ENCODE results near the gene MBD5.

DNA sequence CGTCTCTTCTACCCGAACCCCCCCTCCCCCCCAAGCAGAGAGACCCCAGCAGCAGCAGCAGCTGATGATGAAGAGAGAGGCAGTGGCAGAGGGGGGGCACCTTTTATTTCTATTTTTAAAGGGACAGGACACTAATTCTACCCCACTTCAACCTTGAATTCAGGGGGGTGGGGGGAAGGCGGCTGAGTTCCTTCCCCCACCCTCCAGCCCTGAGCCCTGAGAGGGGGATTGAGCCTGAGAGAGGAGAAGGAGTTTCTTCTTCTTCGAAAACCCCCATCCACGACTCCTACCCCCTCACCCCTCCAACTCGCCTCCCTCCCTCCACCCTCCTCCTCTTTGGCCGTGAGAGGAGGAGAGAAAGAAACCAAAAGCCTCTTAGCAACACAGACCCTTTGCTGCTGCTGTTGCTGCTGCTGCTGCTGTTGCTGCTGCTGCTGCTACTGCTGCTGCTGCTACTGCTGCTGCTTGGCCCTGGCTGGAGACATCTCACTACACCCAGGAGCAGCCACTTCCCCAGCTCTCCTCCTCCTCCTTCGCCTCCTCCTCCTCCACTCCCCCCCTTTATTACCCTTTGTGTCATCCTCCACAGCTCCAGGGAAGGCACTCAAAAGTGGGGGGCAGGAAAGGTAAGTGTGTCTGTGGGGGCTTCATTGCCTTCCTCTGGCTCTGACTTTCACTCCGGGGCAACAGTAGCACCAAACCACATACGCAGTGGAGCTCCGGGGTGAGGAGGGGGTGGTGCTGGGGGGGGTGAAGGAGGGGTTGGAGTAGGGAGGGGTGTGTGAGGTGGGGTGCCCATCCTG lies at the start of gene MBD5:
- no peak for TF ChIP-seq GATA3 (IDR thresholded peaks at IDR 0.05; ENCODE audit: low read depth, low read length)
- TF ChIP-seq GATA2 (IDR thresholded peaks at IDR 0.05; ENCODE audit: low read depth, low read length), result no peak

All from SH-SY5Y (cell line).